Measurements from ENCODE around the gene GALNT12. TPM values are rescaled to one million over a fixed set of nuclear protein-coding genes. Genes with fewer than 3 reads are reported as not detected.

Gene GALNT12, protein sequence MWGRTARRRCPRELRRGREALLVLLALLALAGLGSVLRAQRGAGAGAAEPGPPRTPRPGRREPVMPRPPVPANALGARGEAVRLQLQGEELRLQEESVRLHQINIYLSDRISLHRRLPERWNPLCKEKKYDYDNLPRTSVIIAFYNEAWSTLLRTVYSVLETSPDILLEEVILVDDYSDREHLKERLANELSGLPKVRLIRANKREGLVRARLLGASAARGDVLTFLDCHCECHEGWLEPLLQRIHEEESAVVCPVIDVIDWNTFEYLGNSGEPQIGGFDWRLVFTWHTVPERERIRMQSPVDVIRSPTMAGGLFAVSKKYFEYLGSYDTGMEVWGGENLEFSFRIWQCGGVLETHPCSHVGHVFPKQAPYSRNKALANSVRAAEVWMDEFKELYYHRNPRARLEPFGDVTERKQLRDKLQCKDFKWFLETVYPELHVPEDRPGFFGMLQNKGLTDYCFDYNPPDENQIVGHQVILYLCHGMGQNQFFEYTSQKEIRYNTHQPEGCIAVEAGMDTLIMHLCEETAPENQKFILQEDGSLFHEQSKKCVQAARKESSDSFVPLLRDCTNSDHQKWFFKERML
- 1 to 10 TPM; 6.6 to 6.9 TPM for total RNA-seq

DNA sequence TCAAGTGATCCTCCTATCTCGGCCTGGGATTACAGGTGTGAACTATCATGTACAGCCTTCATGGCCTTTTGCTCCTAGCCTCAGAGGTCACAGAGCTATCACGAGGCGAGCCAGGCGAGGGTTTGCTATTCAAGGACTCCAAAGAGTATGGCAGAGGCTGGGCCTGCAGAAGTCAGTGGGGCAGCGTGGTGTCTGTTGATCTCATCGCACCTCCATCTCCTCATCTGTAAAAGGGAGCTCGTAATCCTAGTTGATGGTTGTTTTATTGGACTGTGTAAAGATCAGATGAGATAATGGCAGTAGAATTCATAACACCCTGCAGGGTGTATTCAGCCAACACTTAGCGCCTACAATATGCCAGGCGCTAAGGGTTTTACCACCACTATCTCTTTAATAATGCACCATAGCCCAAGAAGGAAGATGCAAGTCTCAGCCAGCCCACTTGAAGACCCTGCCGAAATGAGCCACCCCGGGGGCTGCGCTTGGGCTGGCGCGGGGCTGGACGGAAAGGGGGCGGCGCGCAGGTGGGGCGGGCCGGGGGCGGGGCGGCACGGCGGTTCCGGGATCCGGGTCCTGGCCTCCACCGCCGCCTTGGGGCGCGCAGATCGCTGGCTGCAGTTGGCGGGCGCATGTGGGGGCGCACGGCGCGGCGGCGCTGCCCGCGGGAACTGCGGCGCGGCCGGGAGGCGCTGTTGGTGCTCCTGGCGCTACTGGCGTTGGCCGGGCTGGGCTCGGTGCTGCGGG is at the start of gene GALNT12:
Gene GALNT12, plus strand, starts transcription at position 601 of the 744 bp plus-strand sequence. Its CDS starts 29 bp downstream, at position 630.
- ChIA-PET POLR2A (no interaction called here), CTCF (interaction anchor here (0.6 to 1.4 kb wide), 4 partner anchors 10 to 70 kb away, joined by 3 to 6 read pairs (median 4); no protein-coding TSS in a partner anchor)

DNA sequence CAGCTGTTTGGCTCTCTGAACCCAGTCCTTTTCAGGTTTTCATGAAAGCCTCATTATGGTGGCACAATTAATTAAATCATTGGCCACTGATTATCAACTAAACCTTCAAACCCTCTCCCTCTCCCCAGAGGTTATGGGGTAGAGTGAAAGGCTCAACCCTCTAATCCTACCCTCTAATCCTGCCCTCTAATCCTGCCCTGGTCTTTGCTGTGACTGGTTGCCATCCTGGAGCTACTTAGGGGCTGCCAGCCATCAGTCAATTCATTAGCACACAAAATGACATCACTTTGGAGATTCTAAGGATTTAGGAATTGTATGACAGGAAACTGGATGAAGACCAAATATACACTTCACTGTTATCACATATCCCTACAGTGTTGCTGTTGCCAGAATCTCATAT is 47.2 kb upstream of the GALNT12 start:
- ChIA-PET CTCF (no interaction called here), POLR2A (interaction anchor here (0.6 kb wide), 1 partner anchor 505 kb away, joined by 3 read pairs; the partner anchor contains the start of gene TBC1D2)

DNA sequence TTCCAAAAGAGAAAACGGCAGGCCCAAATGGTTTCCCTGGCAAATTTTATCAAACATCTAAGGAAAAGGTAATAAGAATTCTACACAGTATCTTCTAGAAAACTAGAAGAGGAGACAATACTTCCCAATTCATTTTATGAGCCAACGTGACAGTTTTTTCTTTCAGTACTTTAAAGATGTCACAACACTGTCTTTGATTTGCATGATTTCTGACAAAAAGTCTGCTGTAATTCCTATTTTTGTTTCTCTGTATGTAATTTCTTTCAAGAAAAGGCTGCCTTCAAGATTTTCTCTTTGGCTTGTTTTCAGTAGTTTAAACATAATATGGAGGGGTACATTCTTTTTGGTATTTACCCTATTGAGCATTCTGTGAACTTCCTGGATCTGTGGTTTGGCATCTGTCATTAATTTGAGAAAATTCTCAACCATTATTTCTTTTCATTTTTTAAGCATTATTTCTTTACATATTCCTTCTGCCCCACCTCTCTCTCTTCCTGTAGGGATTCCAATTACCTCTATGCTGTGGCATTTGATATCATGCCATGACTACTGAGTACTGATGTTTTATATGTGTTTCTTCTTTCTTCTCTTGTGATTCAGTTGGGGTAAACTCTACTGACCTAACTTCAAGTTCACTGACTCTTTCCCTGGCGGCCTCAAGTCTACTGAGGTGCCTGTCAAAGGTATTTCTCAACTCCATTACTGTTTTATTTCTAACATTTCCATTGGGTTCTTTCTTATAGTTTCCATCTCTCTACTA is 43.3 kb upstream of the GALNT12 start:
- ChIA-PET POLR2A (no interaction called here), CTCF (no interaction called here)

DNA sequence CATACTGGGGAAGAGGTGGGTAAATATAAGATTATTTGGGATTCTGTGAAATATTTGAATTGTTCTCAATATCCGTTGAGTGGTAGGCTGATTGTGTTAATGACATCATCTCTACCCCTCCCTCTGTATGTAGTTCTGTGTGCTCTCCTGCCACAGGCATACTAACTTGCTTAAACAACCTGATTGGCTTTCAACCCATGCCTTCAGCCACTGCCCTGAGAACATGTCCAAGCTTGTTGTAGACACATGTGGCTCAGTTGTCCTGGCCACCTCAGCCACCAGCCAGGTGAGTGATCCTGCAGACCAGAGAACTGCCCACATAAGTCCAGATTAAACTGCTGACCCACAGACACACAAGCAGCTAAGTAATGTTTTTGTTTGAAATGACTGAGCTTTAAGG is 42.2 kb upstream of the GALNT12 start:
- CTCF ChIA-PET = interaction anchor here (2.1 kb wide), 1 partner anchor 10 kb away, joined by 4 read pairs; no protein-coding TSS in a partner anchor
- POLR2A ChIA-PET = no interaction called here

DNA sequence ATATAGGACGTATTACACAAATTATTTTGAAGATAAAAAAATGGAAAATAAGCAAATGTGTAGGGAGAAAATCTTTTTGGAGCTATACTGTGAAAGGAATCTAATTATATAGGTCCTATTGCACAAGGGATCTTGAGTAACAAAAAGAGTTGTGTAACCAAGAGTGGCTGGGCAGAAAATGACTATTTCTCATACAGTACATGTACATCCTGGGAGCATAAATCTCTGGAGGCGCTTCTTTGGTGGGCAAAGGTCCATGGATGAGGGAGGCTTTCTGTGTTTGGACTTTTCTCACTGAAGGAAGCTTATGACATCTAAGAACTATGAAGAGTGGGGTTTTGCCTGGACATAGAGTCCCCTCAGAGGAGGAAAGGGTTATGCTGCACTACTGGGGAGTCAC is 40.9 kb upstream of the GALNT12 start:
- CTCF ChIA-PET = interaction anchor here (2.1 kb wide), 1 partner anchor 9 kb away, joined by 4 read pairs; no protein-coding TSS in a partner anchor
- POLR2A ChIA-PET = no interaction called here

DNA sequence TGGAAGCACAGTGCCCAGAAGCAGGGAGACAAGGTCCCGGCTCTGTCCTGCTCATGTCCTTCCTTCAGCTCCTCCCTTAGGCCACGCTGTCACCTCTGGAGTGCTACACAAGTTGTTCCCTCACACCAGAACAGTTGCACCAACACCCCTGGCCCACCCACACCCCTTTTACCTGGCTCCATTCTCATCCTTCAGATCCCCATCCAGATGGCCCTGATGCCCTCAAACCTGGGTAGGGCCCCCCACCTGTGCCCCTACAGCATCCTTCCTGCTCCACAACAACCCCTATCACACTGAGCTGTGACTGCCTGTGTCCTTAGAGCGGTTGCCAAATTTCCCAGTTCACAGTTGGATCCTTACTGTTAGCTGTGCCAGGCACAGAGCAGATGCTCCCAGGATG is 40.3 kb upstream of the GALNT12 start:
- POLR2A ChIA-PET = no interaction called here

DNA sequence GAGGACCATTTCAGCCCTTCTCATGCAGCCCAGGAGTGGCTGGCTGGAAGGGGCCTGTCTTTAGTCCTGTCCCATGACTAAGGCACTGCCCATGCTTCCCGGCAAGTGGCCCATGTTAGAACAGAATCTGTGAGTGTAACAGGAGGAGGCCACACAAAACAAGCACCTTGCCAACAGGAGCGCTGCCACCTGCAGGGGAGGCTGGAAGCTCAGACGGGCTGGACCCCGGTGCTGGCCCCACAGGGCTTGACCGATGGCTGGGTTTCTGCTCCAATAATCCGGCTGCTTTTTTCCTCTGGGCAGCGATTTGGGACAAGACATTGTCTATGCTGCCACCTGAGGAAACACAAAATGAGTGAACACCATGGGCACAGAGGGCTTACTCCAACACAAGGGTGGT is 39.6 kb upstream of the GALNT12 start:
- POLR2A ChIA-PET = no interaction called here
- CTCF ChIA-PET = no interaction called here

More for the DNA sequence above, 40.3 kb upstream of the GALNT12 start:
- CTCF ChIA-PET = no interaction called here

DNA sequence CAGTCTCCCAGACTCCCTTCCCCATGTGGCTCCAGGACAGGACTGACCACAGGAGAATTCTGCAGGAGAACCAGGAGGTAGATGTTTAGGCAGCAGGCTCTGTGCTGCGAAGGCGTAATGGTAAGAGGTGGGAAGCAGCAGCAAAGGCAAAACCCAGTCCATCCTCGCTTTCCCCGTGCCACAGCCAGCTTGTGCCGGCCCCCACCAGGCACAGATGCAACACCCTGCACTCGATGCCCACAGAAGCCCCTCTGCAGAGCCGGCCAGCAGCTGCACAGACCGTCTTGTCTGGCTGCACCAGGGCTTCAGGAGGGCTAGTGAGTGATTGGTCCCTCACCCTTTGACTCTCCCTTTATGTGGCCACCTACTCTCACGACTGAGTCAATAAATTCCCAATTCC is 39.1 kb upstream of the GALNT12 start:
- ChIA-PET CTCF (no interaction called here), POLR2A (no interaction called here)

DNA sequence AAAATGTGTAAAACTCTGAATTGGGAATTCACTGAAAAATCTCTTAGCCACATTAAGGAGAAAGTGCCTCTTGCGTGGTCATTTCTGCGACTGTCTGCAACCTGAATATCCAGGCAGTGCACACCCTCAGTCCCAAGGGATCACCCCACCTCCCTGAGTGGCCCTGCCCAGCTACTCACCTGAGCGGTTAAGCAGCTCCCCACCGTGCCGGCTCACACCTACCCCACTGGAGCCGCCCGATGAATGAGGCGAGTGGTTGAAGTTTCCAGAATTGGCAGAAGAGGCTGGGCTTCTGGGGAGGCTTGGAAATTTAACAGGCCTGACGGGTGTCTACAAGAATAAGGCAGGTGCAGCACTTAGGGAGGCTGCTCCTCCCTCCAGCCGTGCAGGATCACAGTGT is 36.8 kb upstream of the GALNT12 start:
- ChIA-PET CTCF (no interaction called here), POLR2A (no interaction called here)

DNA sequence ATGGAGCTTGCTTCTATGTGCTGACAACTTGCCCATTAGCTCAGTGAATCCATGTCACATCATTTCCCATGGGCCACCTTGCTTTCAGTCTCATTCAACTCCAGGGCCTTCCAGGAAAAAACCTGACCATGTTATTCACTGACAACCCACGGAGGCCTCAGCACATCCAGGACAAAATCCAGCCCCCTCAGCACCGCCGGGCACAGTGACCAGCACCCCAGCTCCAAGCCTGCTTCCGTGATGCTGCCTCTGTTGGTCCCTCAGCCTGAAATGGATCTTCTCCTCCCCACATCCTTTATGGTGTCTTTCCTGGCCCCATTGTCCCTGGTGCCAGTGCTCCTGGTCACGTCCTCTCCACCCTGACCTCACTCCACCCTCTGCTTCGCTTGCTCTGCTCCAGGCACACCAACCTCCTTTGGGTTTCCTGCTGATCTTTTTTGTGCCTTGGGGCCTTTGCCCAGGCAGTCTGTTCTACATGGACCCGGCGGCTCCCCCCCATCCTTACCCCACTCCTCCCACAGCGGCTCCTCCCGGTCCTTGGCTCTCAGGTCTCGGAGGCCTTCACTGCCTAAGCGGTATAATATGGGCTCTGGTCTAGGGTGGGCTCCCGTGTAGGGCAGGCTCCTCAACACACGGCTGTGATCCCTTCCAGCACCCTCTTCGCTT is 36.1 kb upstream of the GALNT12 start:
- ChIA-PET POLR2A (no interaction called here), CTCF (no interaction called here)

DNA sequence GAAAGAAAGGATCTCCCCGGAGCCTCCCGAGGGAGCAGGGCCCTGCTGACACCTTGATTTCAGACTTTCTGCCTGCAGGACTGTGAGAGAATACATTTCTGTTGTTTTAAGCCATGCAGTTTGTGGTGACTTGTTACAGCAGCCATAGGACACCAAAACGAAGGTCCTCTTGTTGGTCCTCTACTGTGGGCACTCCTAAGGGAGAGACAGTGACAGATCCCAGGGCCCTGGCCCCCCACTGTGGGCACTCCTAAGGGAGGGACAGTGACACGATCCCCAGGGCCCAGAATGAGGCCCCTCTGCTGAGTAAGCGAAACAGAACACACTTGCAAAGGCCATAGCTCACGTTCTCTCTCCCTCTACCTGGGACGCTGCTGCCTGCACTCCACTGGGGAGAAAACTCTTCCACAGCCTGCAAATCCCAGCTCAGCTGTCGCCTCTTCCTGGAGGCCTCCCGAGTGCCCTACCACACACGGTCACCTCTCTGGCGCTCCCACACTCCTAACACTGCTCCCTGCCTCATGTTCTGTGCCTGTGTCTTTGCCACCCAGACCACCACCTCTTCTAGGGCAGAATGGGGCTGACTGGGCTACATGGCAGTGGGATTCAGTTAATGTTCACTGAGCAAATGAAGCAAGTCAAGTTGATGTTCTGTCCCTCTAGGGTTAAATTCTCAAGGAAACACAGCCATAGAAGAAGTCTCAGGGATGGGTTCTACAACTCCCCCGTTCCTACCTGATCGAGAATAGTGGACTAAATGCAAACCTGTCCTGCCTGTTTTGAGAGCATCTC is 34.9 kb upstream of the GALNT12 start:
- POLR2A ChIA-PET = no interaction called here
- CTCF ChIA-PET = no interaction called here

DNA sequence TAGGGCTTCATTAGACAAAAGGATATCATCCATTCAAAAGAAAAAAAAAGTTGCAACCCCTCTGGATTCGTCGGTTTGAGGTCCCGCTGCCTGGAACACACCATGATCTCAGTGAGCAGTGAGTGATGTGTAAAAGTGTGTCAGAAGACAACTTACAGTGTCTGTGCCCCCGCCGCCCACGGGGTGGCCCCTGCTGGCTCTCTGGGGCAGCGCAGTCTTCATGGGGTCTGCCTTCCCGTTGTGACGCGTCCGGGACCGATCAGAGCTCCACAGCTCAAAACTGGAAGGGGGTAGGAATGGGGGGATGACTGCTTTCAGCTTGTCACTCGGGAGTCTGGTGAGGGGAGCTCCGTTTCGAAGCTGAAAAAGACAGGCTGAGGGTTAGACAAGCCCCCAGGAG is 33.7 kb upstream of the GALNT12 start:
- CTCF ChIA-PET = interaction anchor here (0.8 kb wide), 1 partner anchor 458 kb away, joined by 3 read pairs; no protein-coding TSS in a partner anchor
- POLR2A ChIA-PET = no interaction called here

DNA sequence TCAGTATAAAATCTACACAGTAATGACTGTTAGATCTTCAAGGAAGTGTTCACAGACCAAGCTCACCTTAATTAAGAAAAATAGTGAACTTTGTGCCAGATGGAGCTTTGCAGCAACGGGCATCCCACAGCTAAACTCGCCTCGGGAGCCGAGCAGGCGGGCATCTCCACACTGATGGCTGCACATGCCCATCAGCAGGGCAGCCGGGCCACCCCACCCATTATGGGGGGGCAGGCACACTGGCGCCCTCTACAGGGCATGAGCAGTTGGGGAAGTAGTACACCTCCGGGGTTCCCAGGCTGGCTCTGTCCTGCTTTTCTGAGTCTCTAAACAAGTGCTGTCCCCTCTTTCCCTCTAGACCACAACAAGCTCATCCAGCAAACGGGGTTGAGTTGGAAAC is 32.7 kb upstream of the GALNT12 start:
- ChIA-PET CTCF (interaction anchor here (0.8 to 1.5 kb wide), 4 partner anchors 9 to 459 kb away, joined by 3 to 4 read pairs (median 4); no protein-coding TSS in a partner anchor), POLR2A (no interaction called here)

DNA sequence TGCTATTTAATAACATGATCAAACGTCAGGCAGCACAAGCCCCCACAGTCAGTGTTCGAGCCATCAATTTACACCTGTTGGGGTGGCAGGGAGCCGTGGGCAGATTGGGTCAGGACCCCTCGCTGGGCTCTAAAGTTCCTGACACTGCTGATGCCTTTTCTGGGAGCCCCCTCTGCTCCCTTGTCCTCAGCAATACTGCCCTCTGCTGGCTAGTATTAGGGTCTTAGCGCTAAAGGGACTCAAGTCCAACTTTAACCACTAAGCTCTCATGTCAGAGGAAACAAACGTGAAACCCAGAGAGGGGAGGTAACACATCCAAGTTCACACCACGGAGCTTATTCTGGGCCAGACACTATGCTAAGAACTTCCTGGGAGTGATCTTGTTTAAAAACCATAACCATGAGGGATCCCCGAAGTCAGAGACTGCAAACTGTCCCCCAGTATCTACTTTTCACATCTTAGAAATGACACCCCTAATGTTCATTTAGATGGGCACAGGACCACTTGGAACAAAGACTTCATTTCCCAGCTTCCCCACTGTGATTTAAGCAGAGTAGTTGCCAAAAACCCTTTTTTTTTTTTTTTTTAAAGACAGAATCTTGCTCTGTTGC is 31.5 kb upstream of the GALNT12 start:
- ChIA-PET CTCF (interaction anchor here (0.9 to 1.5 kb wide), 6 partner anchors 10 to 460 kb away, joined by 3 to 7 read pairs (median 4); no protein-coding TSS in a partner anchor), POLR2A (no interaction called here)

DNA sequence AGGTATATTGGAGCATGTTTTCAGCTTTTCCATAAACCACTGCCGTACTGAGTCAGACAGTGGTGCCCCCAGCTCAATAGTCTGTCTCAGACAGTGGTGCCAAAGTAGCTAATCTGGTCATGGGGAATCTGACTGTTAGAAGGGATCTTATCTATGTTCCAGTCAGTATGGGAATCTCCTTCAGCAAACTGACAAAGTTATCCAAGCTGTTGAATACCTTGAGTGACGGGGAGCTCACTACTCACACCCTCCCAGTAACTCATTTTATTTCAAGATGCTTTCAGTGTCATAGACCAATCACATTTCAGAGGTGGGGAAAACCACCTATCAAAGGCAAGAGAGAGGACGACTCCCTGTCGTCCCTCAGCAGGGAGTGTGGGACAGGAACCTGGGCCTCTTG is 29.9 kb upstream of the GALNT12 start:
- ChIA-PET CTCF (no interaction called here), POLR2A (no interaction called here)

DNA sequence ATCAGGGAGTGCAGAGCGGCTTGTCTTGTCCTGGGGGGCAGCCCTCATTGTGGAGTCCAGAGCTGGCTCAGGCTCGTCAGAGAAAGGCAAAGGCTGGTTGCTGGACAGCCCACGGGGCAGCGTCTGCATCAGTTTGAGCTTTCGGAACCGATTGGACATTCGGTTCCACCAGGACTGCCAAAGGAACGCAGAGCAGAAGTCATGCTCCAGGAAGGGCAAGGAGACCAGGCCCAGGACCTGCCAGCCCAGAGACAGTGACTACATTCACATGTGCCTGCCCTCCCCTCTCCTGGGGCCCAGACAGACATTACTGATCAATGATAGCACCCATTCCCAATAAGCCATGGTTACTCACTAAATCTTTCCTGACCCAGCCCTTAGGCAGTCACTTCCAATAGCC is 29.2 kb upstream of the GALNT12 start:
- POLR2A ChIA-PET = no interaction called here

DNA sequence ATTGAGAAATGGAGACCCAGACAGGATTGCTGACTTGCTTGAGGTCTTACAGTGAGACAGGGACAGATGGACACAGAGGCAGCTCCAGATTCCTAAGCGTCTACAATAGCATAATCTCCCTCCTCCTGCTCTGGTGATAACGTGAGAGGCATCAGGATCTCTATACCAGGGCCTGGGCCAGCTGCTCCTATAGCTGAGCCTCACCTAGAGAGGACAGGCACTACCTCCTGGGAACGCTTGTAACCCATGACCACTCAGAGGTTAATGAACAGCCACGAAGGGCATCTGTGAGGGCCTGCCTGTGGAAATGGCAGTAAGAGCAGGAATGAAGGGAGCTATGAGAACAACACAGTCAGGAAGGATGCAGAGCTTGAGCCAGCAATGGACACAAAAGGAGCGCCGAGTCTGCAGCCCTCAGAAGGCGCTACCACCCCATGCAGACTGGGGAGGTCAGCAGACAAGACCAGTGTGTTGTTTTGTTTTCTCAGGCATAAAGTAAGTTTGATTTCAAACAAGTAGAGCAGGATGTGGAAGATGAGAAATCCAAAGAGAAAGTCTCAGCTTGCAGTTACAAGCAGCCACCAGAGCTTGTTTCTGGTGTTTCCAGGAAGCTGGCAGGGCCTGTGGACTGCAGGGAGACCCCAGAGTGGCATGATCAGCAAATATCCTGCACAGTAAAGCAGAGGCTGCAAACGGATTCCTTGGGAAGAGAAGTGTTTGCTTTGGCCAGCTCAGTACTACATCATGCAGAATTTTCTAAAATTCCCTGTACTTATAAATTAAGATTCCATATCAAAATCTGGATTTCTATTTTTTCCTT is 28.5 kb upstream of the GALNT12 start:
- CTCF ChIA-PET = interaction anchor here (0.6 to 1.1 kb wide), 2 partner anchors 12 to 571 kb away, joined by 3 to 4 read pairs; no protein-coding TSS in a partner anchor

More for the DNA sequence above, 29.2 kb upstream of the GALNT12 start:
- CTCF ChIA-PET = no interaction called here

More for the DNA sequence above, 28.5 kb upstream of the GALNT12 start:
- POLR2A ChIA-PET = no interaction called here

Measured in activated CD8-positive, alpha-beta memory T cell treated with anti-CD3 and anti-CD28 coated beads for 36 hours (primary cell).